HG02759 (cell line): ENCODE measurements around the gene GABBR1.

Experiments used
- ATAC-seq: cut with Tn5 transposase; IDR thresholded peaks from one replicate; pipeline ENCODE4 v1.9.1; 2021; ENCODE audit warnings: mild to moderate bottlenecking, moderate library complexity; ENCODE audit not compliant: unreplicated experiment

Gene GABBR1

DNA sequence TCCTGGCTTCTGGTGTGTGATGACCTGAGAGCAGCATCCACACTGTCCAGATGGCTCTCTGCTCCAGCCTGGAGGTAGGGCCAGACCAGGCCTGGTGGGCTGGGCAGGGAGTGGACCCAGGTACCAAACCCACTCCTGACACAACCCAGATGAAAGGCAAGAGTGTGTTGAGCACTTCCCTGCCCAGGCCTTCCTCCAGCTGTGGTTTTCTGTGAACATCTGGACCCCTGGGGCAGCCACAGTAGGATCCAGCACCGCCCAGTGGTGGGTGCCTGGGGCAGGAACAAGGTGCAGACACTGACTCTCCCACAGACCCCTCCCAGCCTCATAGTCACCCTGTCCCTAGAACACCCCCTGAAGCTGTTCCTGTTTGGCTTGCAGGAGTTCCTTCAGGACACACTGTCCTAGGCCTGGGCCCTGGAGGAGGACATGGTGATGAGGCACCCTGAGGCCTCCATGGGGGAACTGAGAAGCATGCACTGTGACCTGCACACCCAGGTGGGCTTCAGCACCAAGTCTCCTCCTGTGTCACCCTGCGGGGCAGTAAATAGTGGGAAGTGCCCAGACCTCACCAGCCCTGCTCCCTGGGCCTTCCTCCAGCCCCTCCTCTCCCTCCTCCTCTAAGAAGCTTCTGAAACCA is 102.2 kb downstream of the GABBR1 start:
- no peak for ATAC-seq

DNA sequence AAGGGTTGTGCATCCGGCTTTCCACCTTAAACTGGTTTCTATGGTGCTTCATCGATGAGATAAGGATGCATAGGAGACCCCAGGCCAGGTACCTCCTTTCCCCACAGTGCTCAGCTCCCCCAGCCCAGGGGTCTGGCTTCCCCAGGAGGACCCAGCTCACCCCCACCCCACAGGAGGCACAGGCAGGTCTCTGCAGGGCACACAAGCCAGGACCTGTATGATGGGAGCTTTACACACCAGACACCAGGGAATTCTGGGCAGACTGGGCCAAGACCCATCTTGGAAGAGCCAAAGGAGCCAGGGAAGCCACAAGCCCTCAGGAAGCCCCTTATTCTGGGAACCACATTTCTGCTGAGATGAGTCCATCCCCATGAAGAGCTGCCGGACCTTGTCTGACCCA is 103.0 kb downstream of the GABBR1 start:
- no peak for ATAC-seq

GRCh38 chr6:29528988-29529560 is 103.9 kb downstream of the GABBR1 start:
- no peak for ATAC-seq

DNA sequence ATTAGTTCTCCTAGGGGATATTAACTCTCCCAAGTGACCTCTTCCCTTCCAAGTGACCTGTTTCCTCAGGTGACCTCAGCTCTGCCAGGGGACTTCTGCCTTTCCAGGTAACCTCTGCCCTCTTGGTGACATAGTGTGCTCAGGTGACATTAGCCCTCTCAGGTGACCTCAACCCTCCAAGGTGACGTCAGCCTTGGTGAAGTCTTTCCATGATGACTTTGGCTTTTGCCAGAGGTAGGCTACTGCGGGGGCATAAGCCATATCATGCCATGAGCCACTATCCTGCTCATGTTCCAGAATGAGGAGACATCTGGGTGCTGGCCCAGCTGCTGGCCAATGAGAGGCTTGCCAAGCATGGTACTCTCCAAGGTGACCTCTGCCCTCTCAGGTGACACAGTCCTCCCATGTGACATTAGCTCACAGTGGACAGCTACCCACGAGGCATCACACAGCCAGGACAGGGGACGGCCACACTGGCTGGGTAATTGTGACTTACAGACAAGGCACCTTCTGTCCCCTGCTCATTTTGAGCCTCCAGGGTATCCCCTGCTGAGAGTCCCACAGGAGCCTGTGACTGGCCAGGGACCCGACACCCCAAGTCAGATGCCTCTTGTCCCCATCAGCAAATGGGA is 104.6 kb downstream of the GABBR1 start:
- no peak for ATAC-seq

DNA sequence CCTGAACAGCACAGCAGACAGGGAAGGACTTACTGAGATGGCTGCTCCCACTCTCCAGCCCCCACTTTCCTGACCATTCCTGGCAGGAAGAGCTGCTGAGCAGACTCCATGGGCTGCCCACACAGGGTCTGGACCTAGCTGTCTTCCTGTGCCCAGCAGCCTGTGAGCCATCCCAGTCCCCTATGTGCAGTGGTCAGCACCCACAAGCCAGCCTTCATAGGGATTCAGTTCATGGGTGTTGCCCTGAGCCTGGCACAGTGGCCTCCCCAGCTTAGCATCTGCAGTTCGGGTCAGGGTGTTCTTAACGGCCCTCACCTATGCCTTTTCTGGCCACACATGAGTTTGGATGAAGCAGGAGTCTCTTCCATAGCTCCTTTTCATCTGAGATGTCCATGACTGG is 105.4 kb downstream of the GABBR1 start:
- ATAC-seq, result no peak

GRCh38 chr6:29527126-29527525 is 105.9 kb downstream of the GABBR1 start:
- ATAC-seq, result no peak

GRCh38 chr6:29525311-29525639 is 107.7 kb downstream of the GABBR1 start:
- ATAC-seq, result no peak

DNA sequence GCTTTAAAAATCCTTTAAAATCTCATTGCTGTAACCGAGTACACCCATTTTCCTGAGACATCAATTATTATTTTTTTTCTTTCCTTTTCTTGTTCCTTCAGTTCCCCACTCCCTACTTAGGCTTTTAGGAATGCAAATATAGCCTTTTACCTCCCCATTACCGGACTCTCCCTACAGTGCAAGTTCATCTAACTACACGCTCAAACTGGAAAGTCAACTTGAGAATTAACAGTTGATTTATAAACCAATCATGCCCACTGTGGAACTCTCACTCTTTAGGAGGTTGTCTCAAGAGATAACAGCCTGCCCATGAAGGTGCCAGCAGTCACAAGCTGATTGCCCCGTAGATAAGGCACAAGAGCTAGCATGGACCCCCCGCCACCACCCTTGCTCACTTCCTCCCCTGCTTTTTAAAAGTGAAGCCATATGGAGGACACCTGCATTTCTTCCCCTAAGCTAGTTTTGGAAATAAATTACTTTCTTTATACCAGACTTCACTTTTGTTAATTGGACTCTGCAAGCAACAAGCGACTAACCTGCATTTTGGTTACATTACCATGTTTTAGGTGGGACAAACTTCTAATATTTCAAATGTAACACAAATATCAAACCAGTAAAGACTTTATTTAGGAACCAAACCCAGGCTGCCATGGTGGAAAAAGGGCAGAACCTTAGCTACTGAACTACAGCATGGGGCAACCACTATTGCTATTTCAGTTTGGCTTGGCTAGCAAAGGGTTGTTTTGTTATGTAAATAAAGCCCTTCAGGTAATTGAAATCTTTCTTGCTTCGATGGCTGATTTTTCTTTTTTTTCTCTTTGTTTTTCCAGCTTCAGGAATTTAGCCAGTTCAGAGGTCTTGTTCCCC is 108.3 kb downstream of the GABBR1 start:
- no peak for ATAC-seq

GRCh38 chr6:29524044-29524443 is 108.9 kb downstream of the GABBR1 start:
- ATAC-seq, result no peak

GRCh38 chr6:29522227-29522626 is 110.8 kb downstream of the GABBR1 start:
- ATAC-seq, result no peak

- ATAC-seq, result no peak
Measured at GRCh38 chr6:29521006-29521680, 111.8 kb downstream of the GABBR1 start.

GRCh38 chr6:29520232-29520631 is 112.8 kb downstream of the GABBR1 start:
- ATAC-seq, result no peak

DNA sequence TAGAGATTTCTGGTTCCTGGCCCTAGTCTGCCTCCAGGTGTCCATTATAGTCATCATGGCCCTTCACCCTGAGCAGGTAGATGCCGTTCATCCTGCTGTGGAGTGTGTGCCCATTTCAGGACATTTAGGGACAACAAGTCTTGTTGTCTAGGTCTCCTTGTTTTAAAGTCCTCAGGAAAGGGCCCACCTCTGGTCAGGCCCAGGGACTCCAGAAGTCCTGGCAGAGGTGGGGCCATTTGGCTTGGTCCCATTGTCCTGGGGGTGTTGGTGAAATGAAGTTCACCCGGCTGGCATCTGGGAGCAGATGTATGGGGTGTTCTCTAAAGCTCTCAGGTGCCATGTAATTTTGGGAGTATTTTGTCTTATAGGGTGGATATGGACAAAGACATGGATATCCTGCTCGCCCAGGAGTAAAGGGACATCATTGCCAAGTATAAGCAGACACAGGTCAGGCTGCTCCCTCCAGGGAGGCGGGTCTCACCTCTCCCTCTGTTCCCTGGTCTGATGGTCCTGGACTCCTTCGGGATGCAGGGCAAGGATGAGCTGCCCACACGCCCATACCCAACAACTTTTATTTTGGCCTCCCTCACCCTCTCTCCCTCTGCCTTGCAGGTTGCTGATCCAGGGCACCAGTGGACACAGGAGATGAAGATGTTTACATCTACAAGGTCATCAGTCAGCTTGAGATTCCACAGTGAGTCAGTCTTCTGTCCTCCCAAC is 113.5 kb downstream of the GABBR1 start:
- no peak for ATAC-seq

GRCh38 chr6:29517728-29518440 is 115.1 kb downstream of the GABBR1 start:
- ATAC-seq, result no peak

- no peak for ATAC-seq
Measured at GRCh38 chr6:29517245-29517644, 115.7 kb downstream of the GABBR1 start.

DNA sequence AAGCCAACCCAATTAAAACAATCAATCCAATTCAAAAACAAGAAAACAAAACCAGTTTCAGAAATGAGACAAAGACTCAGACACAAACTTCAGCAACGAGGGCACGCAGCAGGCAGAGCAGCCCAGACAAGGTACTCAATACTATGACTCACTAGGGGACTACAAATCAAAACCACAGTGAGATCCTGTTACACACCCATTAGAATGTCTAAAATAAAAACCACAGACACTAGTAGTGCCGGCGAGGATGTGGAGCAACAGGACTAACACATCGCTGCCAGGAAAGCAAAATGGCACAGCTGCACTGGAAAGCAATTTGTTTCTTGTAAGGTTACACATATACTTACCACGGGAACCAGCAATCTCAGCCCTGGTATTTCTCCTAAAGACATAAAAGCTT is 116.9 kb downstream of the GABBR1 start:
- ATAC-seq, result no peak

DNA sequence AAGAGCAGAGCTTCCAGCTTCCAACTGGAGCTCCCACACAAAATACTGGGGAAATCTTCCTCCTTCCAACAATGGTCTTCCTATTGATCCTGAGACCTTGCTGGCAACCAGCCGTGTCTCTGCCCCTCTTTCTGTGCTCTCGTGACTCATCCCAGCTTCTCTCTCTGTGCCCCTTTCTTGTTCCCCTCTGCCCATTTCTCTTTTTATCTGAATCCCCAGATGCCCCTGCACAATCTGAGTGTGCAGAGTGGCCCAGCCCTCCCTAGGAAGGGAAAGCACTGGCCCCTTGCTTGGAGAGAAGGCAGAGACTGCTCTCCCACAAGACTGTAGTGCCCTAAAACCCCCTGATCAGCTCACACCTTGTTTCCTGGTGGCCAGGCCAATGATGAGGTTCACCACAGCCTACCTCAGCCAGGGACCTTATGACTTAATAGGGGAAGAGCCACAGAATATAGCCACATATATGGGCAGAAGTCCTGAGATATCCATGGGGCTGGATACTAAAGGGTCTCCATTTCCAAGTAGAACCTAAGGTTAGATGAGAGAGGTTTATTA is 122.2 kb downstream of the GABBR1 start:
- no peak for ATAC-seq

- ATAC-seq, result no peak
Measured at GRCh38 chr6:29510202-29510601, 122.8 kb downstream of the GABBR1 start.
